Cardiac fibroblast (primary cell): ENCODE data around the gene CENPS.
"Not testable (repeated sequence)": the region's sequence is repeated elsewhere in the genome, so short reads cannot be mapped to it uniquely, and the experiment has no call there.

Source experiments
- DNase-seq, 2 donors: peaks; one replicate each; pipeline versions ENCODE4 v3.0.0 to v3.0.0-alpha.2; 2010; ENCODE audit warnings: low read depth in 2 of 2
- H3K4me3 ChIP-seq, 2 donors: replicated peaks in 1 of 2; 1 replicate in 1 of 2; 2 replicates in 1 of 2; pipeline ENCODE4 v1.5.1; 2011; ENCODE audit warnings: low read depth in 2 of 2, low read length in 2 of 2, mild to moderate bottlenecking in 2 of 2, moderate library complexity in 1 of 2
- CTCF ChIP-seq: IDR thresholded peaks from one replicate; pipeline ENCODE4 v1.5.1; 2011; ENCODE audit warnings: low read depth, mild to moderate bottlenecking, low read length, inconsistent platforms

Gene CENPS

GRCh38 chr1:10471411-10472219, 41.4 kb downstream of the CENPS start:
- DNase-seq = peak in 1 of 2 donors; percentile 44
- TF ChIP-seq CTCF = no peak
- peak overlapping the region; percentile 78 to 86 for H3K4me3 ChIP-seq

- peak within 1 kb of the TSS; percentile 78 to 86 for H3K4me3 ChIP-seq
- no peak for TF ChIP-seq CTCF
- peak; percentile 96 to 97 for DNase-seq
Measured at GRCh38 chr1:10472220-10473144, 42.2 kb downstream of the CENPS start, which contains the start of gene DFFA. DFFA (minus strand) TSS chr1:10472529; CDS start chr1:10472458, 71 bp downstream.

- no peak overlapping the region for H3K4me3 ChIP-seq
- DNase-seq = no peak
Measured at GRCh38 chr1:10473145-10473765, 43.0 kb downstream of the CENPS start.

GRCh38 chr1:10474309-10474612, 44.0 kb downstream of the CENPS start:
- DNase-seq = not testable (repeated sequence)
- peak overlapping the region; percentile 89 to 96 for H3K4me3 ChIP-seq

More at GRCh38 chr1:10473145-10473765, 43.0 kb downstream of the CENPS start:
- TF ChIP-seq CTCF = no peak

- H3K4me3 ChIP-seq = peak within 1 kb of the TSS; percentile 89 to 96
- peak; percentile 83 to 85 for DNase-seq
- TF ChIP-seq CTCF = no peak
Measured at GRCh38 chr1:10474613-10475507, 44.6 kb downstream of the CENPS start, which contains the start of gene PEX14. PEX14 (plus strand) TSS chr1:10474950; CDS start chr1:10474967, 17 bp downstream.

GRCh38 chr1:10475510-10475909, 45.3 kb downstream of the CENPS start:
- DNase-seq = no peak
- peak overlapping the region; percentile 89 to 96 for H3K4me3 ChIP-seq
- TF ChIP-seq CTCF = no peak
